Activated naive CD8-positive, alpha-beta T cell treated with anti-CD3 and anti-CD28 coated beads for 36 hours (primary cell): ENCODE results near the gene CD6. TPM values are rescaled to one million over a fixed set of nuclear protein-coding genes. Genes with fewer than 3 reads are reported as not detected.
A peak's percentile ranks its signal among the peaks of the same experiment; 100 is the strongest.

ENCODE experiments used
- DNase-seq: peaks from one replicate; pipeline ENCODE4 v3.0.0; 2021
- H3K27ac Mint-ChIP-seq: one replicate; pipeline ENCODE4 v1.8.0; 2022; ENCODE audit warnings: mild to moderate bottlenecking, moderate library complexity, mixed read lengths
- H3K27me3 Mint-ChIP-seq: one replicate; pipeline ENCODE4 v1.8.0; 2022; ENCODE audit warnings: mild to moderate bottlenecking, mixed read lengths
- H3K36me3 Mint-ChIP-seq: one replicate; pipeline ENCODE4 v1.8.0; 2021; ENCODE audit warnings: mild to moderate bottlenecking, mixed read lengths
- H3K4me1 Mint-ChIP-seq: one replicate; pipeline ENCODE4 v1.8.0; 2021; ENCODE audit warnings: mixed read lengths
- H3K4me3 Mint-ChIP-seq: one replicate; pipeline ENCODE4 v1.8.0; 2022; ENCODE audit warnings: mild to moderate bottlenecking, moderate library complexity, mixed read lengths
- H3K9me3 Mint-ChIP-seq: one replicate; pipeline ENCODE4 v1.8.0; 2022; ENCODE audit warnings: mixed read lengths
- total RNA-seq, 2 experiments: library from RNA; stranded (reverse); gene quantifications; one replicate each; pipeline ENCODE4 v1.2.3, GENCODE V29; 2021

Gene CD6
- total RNA-seq, 2 experiments from 2014 or later: 167 to 169 TPM

DNA sequence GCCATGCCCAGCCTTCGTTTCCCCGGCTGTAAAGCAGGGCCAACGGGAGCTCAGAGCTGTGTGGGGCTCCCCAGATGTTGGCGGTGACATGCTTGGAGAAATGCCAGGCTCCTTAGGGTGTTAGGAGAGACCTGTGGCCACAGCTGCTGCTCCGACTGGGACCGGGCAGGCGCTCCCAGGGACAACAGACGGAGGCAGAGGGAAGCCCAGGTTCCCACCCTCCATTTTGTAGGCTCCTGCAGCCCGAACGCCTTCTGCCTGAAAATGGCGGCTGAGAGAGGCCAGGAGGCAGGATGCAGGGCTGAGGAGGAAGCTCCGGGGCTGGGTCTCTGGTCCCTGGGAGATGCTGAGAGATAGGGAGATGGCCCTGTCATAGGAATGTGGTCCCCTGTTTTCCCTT lies 10.0 kb downstream of the CD6 start:
- peak overlapping the region; percentile 69 for H3K4me3 Mint-ChIP-seq
- no peaks in the 10 kb centered on the region for H3K9me3 Mint-ChIP-seq
- peaks cover 62% of the 10 kb centered on the region for H3K36me3 Mint-ChIP-seq
- peak overlapping the region; percentile 93 for H3K27ac Mint-ChIP-seq
- H3K4me1 Mint-ChIP-seq: peaks cover 90% of the 10 kb centered on the region
- no peaks in the 10 kb centered on the region for H3K27me3 Mint-ChIP-seq
- DNase-seq: no peak

DNA sequence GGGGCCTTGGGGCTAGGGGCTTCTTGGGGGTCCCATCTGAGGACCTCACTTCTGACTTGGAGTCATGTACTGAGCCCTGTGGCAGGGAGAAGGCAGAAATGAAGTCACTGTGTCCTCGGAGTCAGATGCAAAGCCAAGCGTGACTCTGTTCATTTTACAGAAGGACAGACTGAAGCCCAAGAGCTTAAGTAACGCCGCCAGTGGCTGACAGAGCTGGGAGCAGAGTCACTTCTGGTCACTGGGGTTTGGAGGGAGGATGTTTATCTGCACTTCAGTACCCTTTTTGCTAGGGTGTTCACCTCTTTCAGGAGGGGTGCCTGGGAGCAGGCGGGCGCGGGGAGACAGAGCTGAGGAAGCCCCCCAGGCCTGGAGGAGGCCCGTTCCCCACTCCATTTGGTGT lies 10.7 kb downstream of the CD6 start:
- Mint-ChIP-seq H3K36me3 (peaks cover 62% of the 10 kb centered on the region), H3K9me3 (no peaks in the 10 kb centered on the region), H3K27ac (peak overlapping the region; percentile 93), H3K27me3 (no peaks in the 10 kb centered on the region), H3K4me3 (peak overlapping the region; percentile 75), H3K4me1 (peaks cover 91% of the 10 kb centered on the region)
- DNase-seq: no peak

DNA sequence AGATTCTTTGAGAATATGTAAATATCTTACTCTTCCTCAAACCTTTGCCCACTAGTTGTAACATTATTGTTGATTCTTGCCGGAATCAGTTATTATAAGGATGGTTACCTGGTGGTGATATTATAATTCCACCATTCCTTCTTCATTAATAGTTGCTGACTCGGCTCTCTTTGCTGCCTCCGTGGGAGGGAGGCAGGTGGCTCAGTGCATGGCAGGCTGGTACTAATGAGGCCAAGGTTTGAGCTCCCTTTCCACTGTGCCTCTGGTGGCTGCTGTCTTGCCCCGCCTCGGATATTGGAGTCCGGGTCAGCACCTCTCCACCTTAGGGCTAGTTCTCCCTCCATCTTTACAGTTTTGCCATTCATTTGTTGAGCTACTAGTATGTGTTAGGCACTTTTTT lies 12.7 kb downstream of the CD6 start:
- no peaks in the 10 kb centered on the region for H3K27me3 Mint-ChIP-seq
- H3K27ac Mint-ChIP-seq: peak overlapping the region; percentile 93
- peaks cover 67% of the 10 kb centered on the region for H3K36me3 Mint-ChIP-seq
- H3K4me1 Mint-ChIP-seq: peaks cover 91% of the 10 kb centered on the region
- DNase-seq: no peak
- H3K4me3 Mint-ChIP-seq: peak overlapping the region; percentile 75
- no peaks in the 10 kb centered on the region for H3K9me3 Mint-ChIP-seq

DNA sequence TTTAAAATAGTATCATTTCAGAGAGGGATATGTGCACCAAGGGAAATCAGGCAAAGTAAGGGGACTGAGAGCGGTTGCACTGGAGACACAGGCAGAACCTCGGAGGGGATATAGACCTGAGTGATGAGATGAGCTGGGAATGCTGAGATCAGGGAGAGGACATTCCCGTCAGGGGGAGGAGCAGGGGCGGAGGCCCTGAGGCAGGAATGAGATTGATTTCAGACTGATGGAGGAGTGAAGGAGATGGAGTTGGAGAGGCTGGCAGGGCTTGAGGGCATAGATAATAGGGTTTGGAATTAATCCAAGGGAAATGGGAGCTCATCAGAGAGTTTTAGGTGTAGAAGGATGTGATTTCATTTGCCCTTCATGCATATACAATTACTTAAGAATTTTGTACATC lies 13.2 kb downstream of the CD6 start:
- H3K36me3 Mint-ChIP-seq: peaks cover 68% of the 10 kb centered on the region
- no peaks in the 10 kb centered on the region for H3K9me3 Mint-ChIP-seq
- peaks cover 92% of the 10 kb centered on the region for H3K4me1 Mint-ChIP-seq
- no peak for DNase-seq
- H3K27ac Mint-ChIP-seq: peak overlapping the region; percentile 93
- H3K27me3 Mint-ChIP-seq: no peaks in the 10 kb centered on the region
- peak overlapping the region; percentile 75 for H3K4me3 Mint-ChIP-seq

DNA sequence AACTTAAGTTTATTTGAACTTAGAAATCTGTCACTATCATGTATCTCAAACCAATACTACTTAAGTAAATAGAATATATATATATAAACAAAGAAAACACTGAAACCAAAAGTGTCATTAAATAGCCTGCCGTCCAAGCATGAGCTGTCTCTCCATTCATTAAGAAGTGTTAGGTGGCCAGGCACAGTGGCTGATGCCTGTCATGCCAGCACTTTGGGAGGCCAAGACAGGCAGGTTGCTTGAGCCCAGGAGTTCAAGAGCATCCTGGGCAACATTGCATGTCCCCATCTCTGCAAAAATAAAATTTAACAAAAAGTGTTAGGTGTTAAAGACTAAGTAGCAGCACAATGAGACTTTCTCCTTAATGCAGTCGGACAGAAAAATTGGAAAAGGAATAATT lies 14.0 kb downstream of the CD6 start:
- no peaks in the 10 kb centered on the region for H3K9me3 Mint-ChIP-seq
- H3K36me3 Mint-ChIP-seq: peaks cover 68% of the 10 kb centered on the region
- no peak for DNase-seq
- peak overlapping the region; percentile 75 for H3K4me3 Mint-ChIP-seq
- H3K27ac Mint-ChIP-seq: peak overlapping the region; percentile 93
- H3K27me3 Mint-ChIP-seq: no peaks in the 10 kb centered on the region
- H3K4me1 Mint-ChIP-seq: peaks cover 91% of the 10 kb centered on the region

DNA sequence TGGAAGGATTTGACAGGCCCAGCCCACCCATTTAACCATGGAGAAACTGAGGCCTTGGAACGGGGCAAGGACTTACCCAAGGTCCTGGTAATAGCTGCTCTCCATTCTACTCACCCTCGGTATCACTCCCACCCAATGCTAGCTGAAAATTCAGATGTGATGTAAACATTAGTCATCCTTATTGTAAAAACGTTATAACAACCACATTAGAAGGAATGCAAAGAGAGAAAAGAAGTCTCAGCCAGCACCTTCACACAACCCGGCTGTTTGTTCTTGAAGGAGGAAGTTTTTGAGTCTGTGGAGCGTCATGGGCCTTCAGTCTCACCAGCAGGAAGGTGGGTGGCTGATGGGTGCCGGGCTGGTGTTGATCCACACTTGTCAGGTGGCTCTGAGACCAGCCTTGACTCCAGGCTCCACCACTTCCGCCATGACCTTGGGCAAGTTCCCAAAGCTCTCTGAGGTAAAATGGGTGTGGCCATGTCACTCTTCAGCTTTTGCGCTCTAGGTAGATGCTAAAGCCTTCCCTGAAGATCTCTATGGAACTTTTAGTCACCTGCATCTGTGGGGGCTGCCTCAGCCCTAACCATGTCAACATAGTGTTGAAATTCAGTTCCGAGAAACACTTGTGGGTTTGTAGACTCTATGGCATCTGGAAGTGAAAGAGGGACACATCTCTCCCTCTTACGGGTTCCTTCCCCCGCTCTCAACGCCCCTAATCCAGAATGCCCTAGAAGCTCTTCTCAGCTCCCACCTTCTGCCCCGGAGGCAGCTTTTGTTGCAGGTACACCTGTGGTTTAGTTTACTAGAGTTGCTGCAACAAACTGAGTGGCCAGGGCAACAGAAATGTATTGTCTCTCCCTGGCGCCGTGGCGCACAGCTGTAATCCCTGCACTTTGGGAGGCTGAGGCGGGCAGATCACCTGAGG lies 14.8 kb downstream of the CD6 start:
- Mint-ChIP-seq H3K9me3 (no peaks in the 10 kb centered on the region), H3K36me3 (peaks cover 68% of the 10 kb centered on the region), H3K4me1 (peaks cover 92% of the 10 kb centered on the region), H3K4me3 (peak overlapping the region; percentile 75), H3K27ac (peak overlapping the region; percentile 93), H3K27me3 (no peaks in the 10 kb centered on the region)
- peak; percentile 93 for DNase-seq

DNA sequence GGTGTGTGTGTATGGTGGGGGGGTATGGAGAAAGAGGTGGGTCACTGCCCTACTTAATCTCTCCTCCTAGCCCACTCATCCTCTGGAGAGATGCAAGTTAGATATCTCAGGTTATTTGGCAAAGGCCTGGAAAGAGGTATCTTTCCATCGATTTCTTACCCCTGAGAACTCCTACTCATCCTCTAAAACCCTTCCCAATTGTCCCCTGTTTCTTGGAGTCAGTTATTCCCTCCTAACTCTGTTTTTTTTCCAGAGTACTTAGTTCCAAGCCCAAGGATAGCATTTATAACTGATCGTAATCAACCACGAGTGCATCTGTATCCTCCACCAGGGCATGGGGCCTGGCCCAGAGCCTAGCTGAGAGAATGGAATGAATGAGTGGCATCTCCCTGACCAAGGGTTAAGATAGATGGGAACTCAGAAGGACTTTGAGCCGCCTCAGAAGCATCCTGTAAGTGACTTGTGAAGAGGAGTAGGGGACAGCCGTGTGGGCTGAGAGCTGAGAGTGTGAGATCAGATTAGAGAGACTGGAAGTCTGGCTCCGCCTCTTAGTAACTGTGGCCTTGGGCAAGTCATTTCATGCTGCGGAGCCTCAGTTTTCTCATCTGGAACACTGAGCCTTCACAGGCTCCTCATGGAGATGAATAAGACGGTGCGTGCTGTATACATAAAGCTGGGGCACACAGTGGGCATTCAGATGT lies 16.2 kb downstream of the CD6 start:
- no peaks in the 10 kb centered on the region for H3K27me3 Mint-ChIP-seq
- H3K9me3 Mint-ChIP-seq: no peaks in the 10 kb centered on the region
- H3K36me3 Mint-ChIP-seq: peaks cover 63% of the 10 kb centered on the region
- DNase-seq: peak; percentile 67
- peaks cover 85% of the 10 kb centered on the region for H3K4me1 Mint-ChIP-seq
- H3K4me3 Mint-ChIP-seq: peak overlapping the region; percentile 75
- peak overlapping the region; percentile 93 for H3K27ac Mint-ChIP-seq

DNA sequence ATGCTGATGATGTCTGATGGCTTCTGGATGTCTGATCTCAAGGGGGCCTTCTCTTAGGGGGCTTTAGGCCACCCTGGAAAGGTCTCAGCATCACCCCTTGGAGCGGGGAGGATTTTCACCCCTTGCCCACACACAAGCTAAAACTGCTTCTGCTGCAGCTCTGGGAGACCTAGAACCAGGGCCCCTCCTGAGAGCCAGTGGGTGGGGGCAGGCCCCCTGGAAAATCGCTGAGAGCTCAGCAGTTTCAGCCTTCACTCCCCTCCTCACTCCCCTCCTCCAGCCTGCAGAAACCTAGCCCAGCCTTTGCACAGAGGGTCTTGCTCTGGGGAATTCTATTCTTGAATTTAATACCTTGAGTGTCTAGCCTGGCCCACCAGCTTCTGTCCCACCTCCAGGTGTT lies 17.2 kb downstream of the CD6 start:
- no peaks in the 10 kb centered on the region for H3K9me3 Mint-ChIP-seq
- H3K27me3 Mint-ChIP-seq: no peaks in the 10 kb centered on the region
- peaks cover 86% of the 10 kb centered on the region for H3K4me1 Mint-ChIP-seq
- H3K4me3 Mint-ChIP-seq: peak overlapping the region; percentile 75
- no peak for DNase-seq
- peaks cover 62% of the 10 kb centered on the region for H3K36me3 Mint-ChIP-seq
- peak overlapping the region; percentile 93 for H3K27ac Mint-ChIP-seq

DNA sequence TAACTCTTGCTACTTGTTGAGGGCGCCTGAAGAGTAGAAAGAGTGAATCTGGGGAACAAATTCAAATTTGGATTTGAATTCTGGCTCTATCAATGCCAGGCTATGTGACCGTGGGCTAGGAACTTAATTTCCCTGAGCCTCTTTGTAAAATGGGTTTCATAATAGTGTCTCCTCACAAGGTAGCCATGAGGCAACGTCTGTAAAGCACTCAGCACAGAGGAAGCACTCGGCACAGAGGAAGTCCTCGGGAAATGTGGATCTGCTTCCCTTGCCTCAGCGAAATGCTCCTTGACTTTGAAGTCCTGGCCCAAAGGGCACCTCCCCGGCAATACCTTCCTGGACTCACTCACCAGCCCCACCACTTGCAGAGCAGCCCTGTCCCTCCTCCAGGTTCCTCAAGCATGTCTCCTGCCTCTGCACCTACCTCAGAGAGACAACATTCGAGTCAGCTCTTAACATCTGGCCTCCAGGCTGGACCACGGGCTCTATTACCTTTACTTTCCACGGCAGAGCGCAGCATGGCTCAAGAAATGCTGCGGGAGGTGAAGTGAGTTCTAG lies 17.7 kb downstream of the CD6 start:
- peak overlapping the region; percentile 75 for H3K4me3 Mint-ChIP-seq
- H3K9me3 Mint-ChIP-seq: no peaks in the 10 kb centered on the region
- no peak for DNase-seq
- H3K4me1 Mint-ChIP-seq: peaks cover 86% of the 10 kb centered on the region
- H3K36me3 Mint-ChIP-seq: peaks cover 61% of the 10 kb centered on the region
- H3K27me3 Mint-ChIP-seq: no peaks in the 10 kb centered on the region
- peak overlapping the region; percentile 93 for H3K27ac Mint-ChIP-seq

DNA sequence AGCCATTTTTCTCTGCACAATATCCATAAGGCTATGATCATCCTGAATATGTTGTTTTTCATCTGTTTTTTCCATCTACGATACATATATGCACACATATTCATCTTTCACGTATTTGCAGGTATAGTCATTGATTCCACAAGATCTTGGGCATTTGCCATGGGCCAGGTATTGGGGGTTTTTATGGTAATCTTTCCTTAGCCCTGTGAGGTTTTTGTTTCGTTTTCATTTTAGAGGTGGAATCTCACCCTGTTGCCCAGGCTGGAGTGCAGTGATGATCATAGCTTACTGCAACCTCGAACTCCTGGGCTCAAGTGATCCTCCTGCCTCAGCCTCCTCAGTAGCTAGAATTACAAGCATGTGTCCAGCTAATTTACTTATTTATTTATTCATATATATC lies 20.0 kb downstream of the CD6 start:
- Mint-ChIP-seq H3K36me3 (peaks cover 72% of the 10 kb centered on the region), H3K4me3 (no peak overlapping the region), H3K9me3 (no peaks in the 10 kb centered on the region), H3K27me3 (no peaks in the 10 kb centered on the region), H3K4me1 (peaks cover 84% of the 10 kb centered on the region), H3K27ac (peak overlapping the region; percentile 87)
- no peak for DNase-seq

DNA sequence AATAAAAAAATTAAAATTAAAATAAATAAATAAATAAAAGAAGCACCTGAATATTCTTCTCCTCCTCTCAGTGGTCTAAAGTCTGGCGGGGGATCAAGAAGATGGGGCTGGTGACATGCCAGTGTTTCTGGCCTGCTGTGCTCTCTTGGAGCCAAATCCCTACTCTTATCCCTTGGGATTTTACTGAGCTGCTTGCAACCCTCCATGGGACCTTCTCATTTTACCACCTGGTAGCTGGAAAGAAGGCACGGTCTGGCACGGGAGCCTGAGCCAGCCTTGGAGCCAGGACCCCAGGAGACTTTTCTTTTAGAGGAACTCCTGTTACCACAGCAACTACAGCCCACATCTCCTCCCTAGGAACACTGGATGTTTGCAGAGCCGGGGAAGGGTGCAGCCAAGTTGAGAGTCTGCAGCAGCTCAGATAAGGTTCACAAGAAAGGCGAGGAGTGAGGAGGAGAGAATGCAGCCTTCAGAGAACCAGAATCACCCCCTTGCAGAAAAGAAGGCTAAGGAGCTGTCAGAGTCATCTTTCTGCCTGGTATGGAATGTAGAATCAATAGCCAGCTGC lies 21.4 kb downstream of the CD6 start:
- H3K27ac Mint-ChIP-seq: peak overlapping the region; percentile 88
- no peak for DNase-seq
- H3K27me3 Mint-ChIP-seq: no peaks in the 10 kb centered on the region
- peaks cover 72% of the 10 kb centered on the region for H3K4me1 Mint-ChIP-seq
- H3K36me3 Mint-ChIP-seq: peaks cover 68% of the 10 kb centered on the region
- H3K9me3 Mint-ChIP-seq: no peaks in the 10 kb centered on the region
- peak overlapping the region; percentile 9 for H3K4me3 Mint-ChIP-seq

DNA sequence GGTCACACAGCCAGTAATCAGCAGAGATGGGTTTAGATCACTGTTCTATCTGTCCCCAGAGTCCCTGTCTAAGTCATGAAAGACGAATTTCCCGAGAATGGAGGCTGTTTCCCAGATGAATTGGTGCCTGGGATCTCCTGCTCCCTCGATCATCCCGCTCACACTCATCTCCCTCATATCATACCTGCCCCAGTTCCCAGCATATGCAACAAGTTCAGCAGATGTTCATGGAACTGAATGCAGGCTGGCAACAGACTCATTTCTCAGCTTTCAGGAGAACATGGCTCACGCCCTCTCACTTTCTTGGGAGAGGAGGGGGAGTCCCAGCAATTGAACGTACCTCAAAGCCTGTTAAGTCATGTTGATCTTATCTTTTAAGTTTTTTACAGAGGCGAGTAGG lies 22.1 kb downstream of the CD6 start:
- Mint-ChIP-seq H3K9me3 (no peaks in the 10 kb centered on the region), H3K4me3 (peak overlapping the region; percentile 49), H3K27me3 (no peaks in the 10 kb centered on the region), H3K27ac (peak overlapping the region; percentile 88), H3K4me1 (peaks cover 71% of the 10 kb centered on the region), H3K36me3 (peaks cover 63% of the 10 kb centered on the region)
- DNase-seq: no peak

DNA sequence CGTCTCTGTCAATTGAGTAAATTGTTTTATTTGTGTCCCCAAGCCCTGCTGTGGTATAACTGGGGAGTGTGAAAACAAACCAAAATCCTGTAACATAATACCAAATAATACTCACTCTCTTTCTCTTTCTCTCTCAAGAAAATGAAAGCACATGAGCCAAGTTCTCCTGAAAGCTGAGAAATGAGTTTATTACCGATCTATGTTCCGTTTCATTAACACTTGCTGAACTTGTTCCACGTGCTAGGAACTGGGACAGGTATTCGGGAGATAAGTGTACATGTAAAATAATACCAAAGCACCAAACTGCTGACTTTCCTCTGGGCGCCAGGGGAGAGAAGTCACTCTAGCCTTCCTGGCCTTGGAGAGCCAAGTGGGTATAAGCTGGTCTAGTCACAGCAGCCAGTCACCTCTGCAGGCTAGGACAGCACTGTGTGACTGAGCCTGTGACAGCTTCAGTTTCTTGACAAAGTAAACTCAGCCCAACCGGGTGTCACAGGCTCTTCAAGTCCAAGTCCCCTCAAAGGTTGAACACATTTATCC lies 23.1 kb downstream of the CD6 start:
- H3K27me3 Mint-ChIP-seq: no peaks in the 10 kb centered on the region
- no peaks in the 10 kb centered on the region for H3K9me3 Mint-ChIP-seq
- DNase-seq: no peak
- H3K27ac Mint-ChIP-seq: peak overlapping the region; percentile 88
- H3K4me1 Mint-ChIP-seq: peaks cover 63% of the 10 kb centered on the region
- H3K36me3 Mint-ChIP-seq: peaks cover 59% of the 10 kb centered on the region
- peak overlapping the region; percentile 26 for H3K4me3 Mint-ChIP-seq

DNA sequence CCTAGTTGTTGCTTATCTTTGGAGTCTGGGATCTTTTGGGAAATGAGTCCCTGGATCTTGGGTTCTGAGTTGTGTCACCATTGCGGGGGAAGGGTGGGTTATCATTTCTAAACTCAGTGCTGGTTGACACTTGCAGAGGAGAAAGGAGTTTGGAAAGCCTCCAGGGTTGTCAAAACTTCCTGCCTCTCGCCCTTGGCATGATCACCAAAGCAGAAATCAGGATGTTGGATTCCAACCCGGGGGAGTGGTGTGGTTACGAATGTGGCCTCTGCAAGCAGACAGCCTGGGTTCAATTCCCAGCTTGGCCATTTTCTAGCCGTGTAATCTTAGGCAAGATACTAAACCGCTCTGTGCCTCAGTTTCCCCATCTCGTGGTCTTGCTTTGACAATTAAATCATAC lies 24.3 kb downstream of the CD6 start:
- H3K4me1 Mint-ChIP-seq: peaks cover 61% of the 10 kb centered on the region
- peaks cover 57% of the 10 kb centered on the region for H3K36me3 Mint-ChIP-seq
- no peaks in the 10 kb centered on the region for H3K27me3 Mint-ChIP-seq
- H3K27ac Mint-ChIP-seq: peak overlapping the region; percentile 88
- H3K9me3 Mint-ChIP-seq: no peaks in the 10 kb centered on the region
- DNase-seq: no peak
- H3K4me3 Mint-ChIP-seq: no peak overlapping the region
